Frontal cortex (tissue), 4 donors: ENCODE results near the gene HYPK. TPM values are rescaled to one million over a fixed set of nuclear protein-coding genes. Genes with fewer than 3 reads are reported as not detected.

Source experiments
- DNase-seq, 2 donors: peaks; one replicate each; pipeline ENCODE4 v3.0.0; 2012; ENCODE audit warnings: low spot score in 2 of 2
- FAIRE-seq: peaks from 2 replicates; lab custom pipeline; 2012; peaks lifted over from hg19 to GRCh38; lab: Jason Lieb, UNC
- total RNA-seq: library from RNA; depleted of rRNA; stranded (reverse); fragments of >200 nt; gene quantifications from one replicate; pipeline ENCODE4 v1.2.3, GENCODE V29; 2014
- donor health status: control.
- donor health status: control.
- donor health status: control.

Gene HYPK
- 5.7 TPM for total RNA-seq

- FAIRE-seq (no peak), DNase-seq (peak; percentile 69 to 88)
Observed at GRCh38 chr15:43800286-43801141, at the start of gene HYPK. HYPK (plus strand) TSS chr15:43800599; CDS start chr15:43800623, 24 bp downstream.

- FAIRE-seq: no peak
- DNase-seq: no peak
Observed at GRCh38 chr15:43751885-43752284, 48.5 kb upstream of the HYPK start.

GRCh38 chr15:43762824-43763223 lies 37.6 kb upstream of the HYPK start:
- DNase-seq (no peak), FAIRE-seq (no peak)

GRCh38 chr15:43763819-43764446 lies 36.5 kb upstream of the HYPK start:
- FAIRE-seq: no peak
- no peak for DNase-seq

GRCh38 chr15:43769584-43770228 lies 30.7 kb upstream of the HYPK start:
- no peak for FAIRE-seq
- DNase-seq: peak in 1 of 2 donors; percentile 43

- FAIRE-seq (no peak), DNase-seq (no peak)
Observed at GRCh38 chr15:43771816-43772215, 28.6 kb upstream of the HYPK start.

GRCh38 chr15:43772624-43773023 lies 27.8 kb upstream of the HYPK start:
- no peak for DNase-seq
- no peak for FAIRE-seq

GRCh38 chr15:43774062-43774461 lies 26.3 kb upstream of the HYPK start:
- FAIRE-seq (no peak), DNase-seq (no peak)

GRCh38 chr15:43775411-43775965 lies 24.9 kb upstream of the HYPK start:
- DNase-seq: no peak

GRCh38 chr15:43776101-43776717 lies 24.2 kb upstream of the HYPK start:
- FAIRE-seq (no peak), DNase-seq (no peak)

More at GRCh38 chr15:43775411-43775965, 24.9 kb upstream of the HYPK start:
- FAIRE-seq: no peak

- FAIRE-seq (no peak), DNase-seq (peak; percentile 41 to 61)
Observed at GRCh38 chr15:43776718-43777266, 23.6 kb upstream of the HYPK start, which contains the start of gene ELL3. ELL3 (minus strand) TSS chr15:43776966; CDS start chr15:43776901, 65 bp downstream.

- FAIRE-seq (no peak), DNase-seq (peak in 1 of 2 donors; percentile 55)
Observed at GRCh38 chr15:43777267-43777914, 23.0 kb upstream of the HYPK start.

- DNase-seq (no peak), FAIRE-seq (no peak)
Observed at GRCh38 chr15:43779016-43779415, 21.4 kb upstream of the HYPK start.

- FAIRE-seq: no peak
Observed at GRCh38 chr15:43789409-43789808, 11.0 kb upstream of the HYPK start.

GRCh38 chr15:43791993-43792760 lies 8.2 kb upstream of the HYPK start, which contains the start of gene SERF2:
SERF2 (plus strand) TSS chr15:43792320; CDS start chr15:43792377, 57 bp downstream.
- peak; percentile 93 to 99 for DNase-seq
- FAIRE-seq: peak; percentile 74

More at GRCh38 chr15:43789409-43789808, 11.0 kb upstream of the HYPK start:
- no peak for DNase-seq

- peak in 1 of 2 donors; percentile 46 for DNase-seq
- no peak for FAIRE-seq
Observed at GRCh38 chr15:43792761-43793476, 7.5 kb upstream of the HYPK start.

GRCh38 chr15:43793647-43794046 lies 6.8 kb upstream of the HYPK start:
- FAIRE-seq: no peak
- no peak for DNase-seq
